Measurements from ENCODE around the gene CBFA2T3. TPM values are rescaled to one million over a fixed set of nuclear protein-coding genes. Genes with fewer than 3 reads are reported as not detected.

CBFA2T3 gene
- total and polyA plus RNA-seq, 2 of the 8 experiments (the other 6 are each of a cell fraction or from before 2014, with no cell fraction given), result 0.51 to 1.3 TPM

DNA sequence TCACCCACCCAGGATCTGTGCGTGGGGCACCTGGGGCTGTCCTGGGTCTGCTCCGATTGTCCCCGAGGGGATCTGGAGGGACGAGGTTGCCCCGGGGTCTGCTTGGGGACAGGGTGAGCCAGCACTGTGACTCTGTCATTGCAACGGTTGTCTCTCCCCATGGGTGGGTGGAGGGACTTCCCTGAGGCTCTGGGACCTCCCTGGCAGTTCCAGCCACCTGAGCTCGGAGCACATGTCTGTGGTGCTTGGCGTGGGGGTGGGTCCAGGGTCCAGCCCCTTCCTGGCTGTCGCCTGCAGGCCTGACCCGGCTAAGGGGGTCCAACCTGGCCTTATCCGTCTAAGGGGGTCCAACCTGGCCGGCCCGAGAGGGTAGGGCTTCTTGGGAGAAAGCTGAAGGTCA is 8.5 kb upstream of the CBFA2T3 start (continued):
- TF ChIP-seq CHD7 (IDR thresholded peaks at IDR 0.05; ENCODE audit: insufficient replicate concordance, low read length) (no peak), USF2 (IDR thresholded peaks at IDR 0.05; ENCODE audit: low read length) (no peak), TAF1 (IDR thresholded peaks at IDR 0.05; ENCODE audit: low read depth, low read length) (no peak), CREB1 (IDR thresholded peaks at IDR 0.05) (no peak)
